Measurements from ENCODE around the gene DRD2. TPM values are rescaled to one million over a fixed set of nuclear protein-coding genes. Genes with fewer than 3 reads are reported as not detected.

Gene DRD2
- total and polyA plus RNA-seq, 4 donors, result 0.69 to 12.0 (median 6.2) TPM

DNA sequence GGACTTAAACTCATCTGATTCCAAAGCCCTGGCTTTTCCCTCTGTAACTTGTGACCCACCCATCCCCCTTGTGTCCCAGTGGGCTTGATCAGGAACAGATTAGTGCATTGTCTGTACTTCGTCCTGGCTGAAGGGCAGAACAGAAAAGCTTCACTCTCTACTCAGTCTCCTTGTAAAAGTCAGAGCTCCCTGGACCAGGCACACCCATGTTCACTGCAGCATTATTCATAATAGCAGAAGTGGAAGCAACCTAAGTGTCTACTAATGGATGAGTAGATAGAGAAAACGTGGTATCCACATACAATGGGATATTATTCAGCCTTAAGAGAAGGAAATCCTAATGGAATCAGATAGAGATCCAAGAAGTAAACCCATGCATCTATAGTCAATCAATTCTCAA, 20.7 kb downstream of the DRD2 start:
- DNase-seq (ENCODE audit: low read depth in 4 of 6, low spot score in 6 of 6), result no peak
- H3K4me1 ChIP-seq (ENCODE audit: control insufficient read depth, insufficient read depth, low read length), result peaks cover 10% of the 10 kb centered on the region
- H3K4me3 ChIP-seq (ENCODE audit: low read depth, low read length), result no peak overlapping the region
- no peak overlapping the region for H3K27ac ChIP-seq (ENCODE audit: low read depth, low read length)
- no peaks in the 10 kb centered on the region for H3K9me3 ChIP-seq (ENCODE audit: control insufficient read depth, insufficient read depth, low read length)
- 60% methylated on average over 1 of the region's 2 CpGs for WGBS (ENCODE audit: insufficient coverage)
- no peaks in the 10 kb centered on the region for H3K36me3 ChIP-seq (ENCODE audit: control insufficient read depth, insufficient read depth, low read length)
- no peaks in the 10 kb centered on the region for H3K27me3 ChIP-seq (ENCODE audit: control insufficient read depth, insufficient read depth, low read length)

DNA sequence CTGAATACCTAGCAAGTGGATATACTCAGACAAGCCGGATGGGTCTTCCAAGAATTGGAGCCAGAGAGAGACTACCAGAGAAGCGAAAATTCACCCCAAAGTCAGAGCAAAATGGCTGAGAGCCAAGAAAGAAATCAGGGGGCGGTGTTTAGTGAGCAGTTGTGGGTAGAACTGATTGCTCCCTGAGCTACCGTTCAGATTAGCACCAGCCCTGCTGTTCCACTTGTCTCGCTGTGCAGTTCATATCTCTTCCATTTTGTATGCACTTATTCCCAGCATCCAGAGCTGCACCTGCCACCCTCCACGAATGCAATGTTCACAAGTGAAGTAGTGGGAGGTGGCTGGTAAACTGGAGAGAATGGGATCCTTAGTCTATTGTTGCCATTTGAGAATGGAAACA, 25.5 kb downstream of the DRD2 start:
- Histone ChIP-seq H3K27me3 (ENCODE audit: control insufficient read depth, insufficient read depth, low read length) (no peaks in the 10 kb centered on the region), H3K4me3 (ENCODE audit: low read depth, low read length) (no peak overlapping the region), H3K4me1 (ENCODE audit: control insufficient read depth, insufficient read depth, low read length) (peaks cover 4% of the 10 kb centered on the region), H3K36me3 (ENCODE audit: control insufficient read depth, insufficient read depth, low read length) (no peaks in the 10 kb centered on the region), H3K27ac (ENCODE audit: low read depth, low read length) (no peak overlapping the region), H3K9me3 (ENCODE audit: control insufficient read depth, insufficient read depth, low read length) (no peaks in the 10 kb centered on the region)
- DNase-seq (ENCODE audit: low read depth in 4 of 6, low spot score in 6 of 6), result peak in 1 of 6 donors; percentile 81
- 69% methylated on average over 2 of the region's 6 CpGs for WGBS (ENCODE audit: insufficient coverage)

DNA sequence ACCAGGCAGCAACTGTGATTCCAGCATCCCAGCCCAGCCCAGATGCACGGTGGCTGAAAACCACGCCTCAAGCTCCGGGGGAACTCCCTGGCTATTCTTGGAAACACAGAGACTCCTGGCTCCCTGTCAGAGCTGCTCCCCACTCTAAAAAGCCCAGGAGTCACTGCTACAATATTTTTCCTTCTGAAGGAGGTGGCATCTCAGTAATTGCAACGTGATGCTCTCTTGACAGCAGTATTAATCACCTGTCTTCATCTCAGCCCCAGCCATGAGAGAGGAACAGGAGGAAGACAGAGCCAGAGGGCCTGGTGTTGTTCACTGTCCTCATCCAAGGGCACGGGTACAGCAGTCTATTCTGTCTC, 26.9 kb downstream of the DRD2 start:
- Histone ChIP-seq H3K4me3 (ENCODE audit: low read depth, low read length) (no peak overlapping the region), H3K27ac (ENCODE audit: low read depth, low read length) (no peak overlapping the region), H3K4me1 (ENCODE audit: control insufficient read depth, insufficient read depth, low read length) (peaks cover 4% of the 10 kb centered on the region), H3K36me3 (ENCODE audit: control insufficient read depth, insufficient read depth, low read length) (no peaks in the 10 kb centered on the region), H3K27me3 (ENCODE audit: control insufficient read depth, insufficient read depth, low read length) (no peaks in the 10 kb centered on the region), H3K9me3 (ENCODE audit: control insufficient read depth, insufficient read depth, low read length) (no peaks in the 10 kb centered on the region)
- WGBS (ENCODE audit: insufficient coverage), result 78% methylated on average over 4 of the region's 5 CpGs
- no peak for DNase-seq (ENCODE audit: low read depth in 4 of 6, low spot score in 6 of 6)

DNA sequence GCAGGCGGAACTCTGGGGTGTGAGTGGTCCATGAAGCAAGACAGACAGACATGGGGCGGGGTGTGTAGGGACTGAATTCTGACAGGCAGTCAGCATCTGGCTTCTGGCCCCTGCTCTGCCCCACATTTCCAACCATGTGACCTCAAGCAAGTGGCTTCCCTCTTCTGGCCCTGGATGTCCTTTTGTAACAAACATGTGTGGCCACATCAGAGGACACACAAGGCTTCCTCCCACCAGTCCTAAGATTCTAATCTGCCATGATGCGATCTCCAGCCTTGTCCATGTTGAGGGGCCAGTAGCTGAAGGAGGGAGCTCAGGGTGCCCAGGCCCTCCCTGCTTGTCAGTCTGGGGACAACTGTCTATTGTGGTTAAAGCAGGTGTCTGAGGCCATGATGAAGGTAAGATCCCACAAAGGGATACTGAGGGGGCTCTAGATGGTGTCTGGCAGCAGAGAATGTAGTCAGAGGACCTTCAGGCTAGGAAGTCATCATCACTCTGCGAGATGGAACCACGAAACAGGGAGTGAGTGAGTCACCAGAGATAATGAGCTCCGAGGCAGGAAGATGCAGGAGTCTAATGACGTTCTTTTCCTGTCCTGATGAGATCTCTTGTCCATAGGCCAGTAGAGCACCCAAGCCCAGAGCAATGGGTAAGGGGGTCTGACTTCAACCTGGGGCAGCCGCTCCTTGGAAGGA, 27.4 kb downstream of the DRD2 start:
- Histone ChIP-seq H3K4me1 (ENCODE audit: control insufficient read depth, insufficient read depth, low read length) (peaks cover 4% of the 10 kb centered on the region), H3K36me3 (ENCODE audit: control insufficient read depth, insufficient read depth, low read length) (no peaks in the 10 kb centered on the region), H3K9me3 (ENCODE audit: control insufficient read depth, insufficient read depth, low read length) (no peaks in the 10 kb centered on the region), H3K4me3 (ENCODE audit: low read depth, low read length) (no peak overlapping the region), H3K27ac (ENCODE audit: low read depth, low read length) (no peak overlapping the region), H3K27me3 (ENCODE audit: control insufficient read depth, insufficient read depth, low read length) (no peaks in the 10 kb centered on the region)
- 88% methylated on average over 8 of the region's 8 CpGs for WGBS (ENCODE audit: insufficient coverage)
- no peak for DNase-seq (ENCODE audit: low read depth in 4 of 6, low spot score in 6 of 6)

DNA sequence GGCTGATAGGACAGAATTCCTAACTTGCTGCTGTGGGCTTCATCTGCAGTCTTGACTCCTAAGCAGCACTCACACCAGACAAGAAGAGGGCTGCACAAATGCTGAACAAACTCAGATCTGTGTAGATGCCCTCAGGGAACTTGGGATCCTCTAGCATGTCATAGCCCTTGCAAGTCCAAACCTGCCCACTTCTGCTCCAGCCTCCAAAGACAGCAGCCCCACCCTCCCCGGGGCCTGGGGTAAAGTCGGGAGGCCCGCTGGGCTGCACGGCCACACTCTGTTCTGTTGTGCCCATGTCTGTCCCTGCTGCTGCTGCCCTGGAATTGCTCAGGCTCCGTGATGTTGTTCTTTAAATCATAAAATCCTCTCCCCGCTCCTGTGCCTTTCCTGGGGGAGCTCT, 28.3 kb downstream of the DRD2 start:
- WGBS (ENCODE audit: insufficient coverage), result 66% methylated on average over 4 of the region's 6 CpGs

DNA sequence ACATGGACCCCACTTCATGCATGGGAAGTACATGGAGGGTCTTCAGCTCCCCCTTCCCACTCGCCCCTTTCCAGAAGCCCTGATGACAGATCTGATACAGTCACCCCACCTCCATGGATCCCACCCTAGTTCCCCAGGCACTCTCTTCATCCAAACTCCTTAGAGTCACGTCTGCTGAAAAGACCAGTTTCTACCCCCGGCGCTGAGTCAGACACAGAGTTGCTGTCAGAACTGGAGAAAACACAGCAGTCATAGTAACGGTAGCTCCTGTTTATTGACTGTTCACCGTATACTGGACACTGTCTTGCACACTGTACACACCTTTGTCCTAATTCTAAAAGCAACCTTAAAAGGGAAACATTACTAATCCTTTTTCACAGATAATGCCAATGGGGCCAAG, 29.1 kb downstream of the DRD2 start:
- no peak overlapping the region for H3K27ac ChIP-seq (ENCODE audit: low read depth, low read length)
- peaks cover 4% of the 10 kb centered on the region for H3K4me1 ChIP-seq (ENCODE audit: control insufficient read depth, insufficient read depth, low read length)
- WGBS (ENCODE audit: insufficient coverage), result 91% methylated on average over 6 of the region's 6 CpGs
- DNase-seq (ENCODE audit: low read depth in 4 of 6, low spot score in 6 of 6), result no peak
- H3K36me3 ChIP-seq (ENCODE audit: control insufficient read depth, insufficient read depth, low read length), result no peaks in the 10 kb centered on the region
- no peaks in the 10 kb centered on the region for H3K27me3 ChIP-seq (ENCODE audit: control insufficient read depth, insufficient read depth, low read length)
- H3K9me3 ChIP-seq (ENCODE audit: control insufficient read depth, insufficient read depth, low read length), result no peaks in the 10 kb centered on the region
- H3K4me3 ChIP-seq (ENCODE audit: low read depth, low read length), result no peak overlapping the region

More for the DNA sequence above, 28.3 kb downstream of the DRD2 start:
- H3K36me3 ChIP-seq (ENCODE audit: control insufficient read depth, insufficient read depth, low read length), result no peaks in the 10 kb centered on the region
- no peak overlapping the region for H3K4me3 ChIP-seq (ENCODE audit: low read depth, low read length)
- no peaks in the 10 kb centered on the region for H3K9me3 ChIP-seq (ENCODE audit: control insufficient read depth, insufficient read depth, low read length)
- H3K27me3 ChIP-seq (ENCODE audit: control insufficient read depth, insufficient read depth, low read length), result no peaks in the 10 kb centered on the region
- H3K27ac ChIP-seq (ENCODE audit: low read depth, low read length), result no peak overlapping the region
- H3K4me1 ChIP-seq (ENCODE audit: control insufficient read depth, insufficient read depth, low read length), result peaks cover 4% of the 10 kb centered on the region
- no peak for DNase-seq (ENCODE audit: low read depth in 4 of 6, low spot score in 6 of 6)

DNA sequence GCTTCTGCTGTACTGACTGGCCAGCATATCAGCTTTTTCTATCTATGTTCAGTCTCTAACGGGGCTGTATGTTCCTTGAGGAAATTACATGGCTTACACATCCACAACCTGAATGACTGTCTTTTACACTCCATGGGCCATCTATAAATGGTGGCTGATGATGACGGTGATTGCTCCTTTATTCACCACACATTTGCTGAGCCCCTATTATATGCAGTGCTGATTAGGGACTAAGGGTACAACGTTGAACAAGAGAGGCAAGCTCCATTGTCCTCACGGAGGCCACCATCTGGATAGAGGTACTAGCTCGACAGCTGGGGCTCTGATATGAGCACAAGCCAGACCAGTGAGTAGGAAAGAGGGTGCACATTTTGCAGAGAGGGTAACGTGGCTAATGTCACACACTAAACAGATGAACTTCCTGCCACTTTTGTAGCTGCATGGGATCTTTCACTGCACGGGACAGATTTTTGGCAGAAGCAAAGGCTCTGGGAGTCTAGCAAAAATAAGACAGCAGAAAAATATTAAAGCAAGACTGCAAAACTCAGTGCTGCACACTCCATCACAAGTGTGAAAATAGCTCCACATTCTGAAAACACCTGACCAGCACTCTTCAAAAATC, 30.6 kb downstream of the DRD2 start:
- peak in 2 of 6 donors; percentile 10 to 24 for DNase-seq (ENCODE audit: low read depth in 4 of 6, low spot score in 6 of 6)
- WGBS (ENCODE audit: insufficient coverage), result 32% methylated on average over 5 of the region's 7 CpGs

DNA sequence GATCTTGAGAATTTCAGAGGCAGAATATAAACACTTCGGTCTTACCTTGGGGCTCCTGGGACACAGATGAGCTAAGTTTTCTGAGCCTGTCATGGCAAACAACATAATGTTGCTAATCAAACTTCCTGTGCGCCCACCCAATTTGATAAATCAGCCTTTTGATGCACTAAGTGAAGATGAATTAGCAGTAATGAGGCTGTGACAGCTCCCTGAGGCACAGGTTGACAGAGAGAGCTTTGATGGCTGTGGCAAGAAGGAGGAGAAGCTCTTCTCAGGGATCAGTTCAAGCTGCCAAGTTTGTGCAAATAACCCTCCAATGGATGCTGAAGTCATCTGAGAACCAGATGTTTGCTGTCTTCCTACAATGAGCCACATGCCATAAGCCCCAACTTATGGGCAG, 34.4 kb downstream of the DRD2 start:
- DNase-seq (ENCODE audit: low read depth in 4 of 6, low spot score in 6 of 6), result no peak
- H3K4me3 ChIP-seq (ENCODE audit: low read depth, low read length), result no peak overlapping the region
- no peaks in the 10 kb centered on the region for H3K27me3 ChIP-seq (ENCODE audit: control insufficient read depth, insufficient read depth, low read length)
- no peaks in the 10 kb centered on the region for H3K36me3 ChIP-seq (ENCODE audit: control insufficient read depth, insufficient read depth, low read length)
- 80% methylated on average over 2 of the region's 2 CpGs for WGBS (ENCODE audit: insufficient coverage)
- no peaks in the 10 kb centered on the region for H3K4me1 ChIP-seq (ENCODE audit: control insufficient read depth, insufficient read depth, low read length)
- H3K9me3 ChIP-seq (ENCODE audit: control insufficient read depth, insufficient read depth, low read length), result no peaks in the 10 kb centered on the region
- H3K27ac ChIP-seq (ENCODE audit: low read depth, low read length), result no peak overlapping the region

More for the DNA sequence above, 30.6 kb downstream of the DRD2 start:
- Histone ChIP-seq H3K36me3 (ENCODE audit: control insufficient read depth, insufficient read depth, low read length) (no peaks in the 10 kb centered on the region), H3K9me3 (ENCODE audit: control insufficient read depth, insufficient read depth, low read length) (no peaks in the 10 kb centered on the region), H3K27me3 (ENCODE audit: control insufficient read depth, insufficient read depth, low read length) (no peaks in the 10 kb centered on the region), H3K4me1 (ENCODE audit: control insufficient read depth, insufficient read depth, low read length) (peaks cover 4% of the 10 kb centered on the region), H3K27ac (ENCODE audit: low read depth, low read length) (no peak overlapping the region), H3K4me3 (ENCODE audit: low read depth, low read length) (no peak overlapping the region)

DNA sequence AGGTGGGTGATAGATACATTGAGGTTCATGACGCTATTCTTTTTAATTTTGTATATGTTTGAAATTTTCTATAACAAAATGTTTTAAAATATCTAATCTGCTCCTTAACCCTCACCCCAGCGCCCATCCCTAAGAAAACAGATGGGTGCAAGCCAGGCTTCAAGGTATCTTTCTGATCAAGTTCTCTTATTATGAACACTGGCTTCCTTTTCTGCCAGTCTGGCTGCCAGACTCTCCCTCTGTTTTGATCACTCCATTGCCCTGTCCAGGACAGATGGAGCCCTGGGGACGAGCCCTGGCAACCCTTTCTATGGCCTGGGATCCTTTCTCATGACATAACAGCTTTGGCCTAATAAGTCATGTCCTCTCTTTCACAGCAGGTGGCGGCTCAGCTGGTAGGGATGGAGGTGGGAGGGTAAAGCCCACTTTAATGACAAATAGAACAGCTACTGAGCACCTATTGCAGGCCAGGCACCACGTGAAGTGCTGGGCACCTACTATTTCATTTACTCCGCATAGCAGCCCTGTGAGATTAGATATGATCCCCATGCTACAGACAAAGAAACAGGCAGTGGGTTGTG, 38.4 kb downstream of the DRD2 start:
- no peaks in the 10 kb centered on the region for H3K9me3 ChIP-seq (ENCODE audit: control insufficient read depth, insufficient read depth, low read length)
- peak in 1 of 6 donors; percentile 9 for DNase-seq (ENCODE audit: low read depth in 4 of 6, low spot score in 6 of 6)
- no peaks in the 10 kb centered on the region for H3K36me3 ChIP-seq (ENCODE audit: control insufficient read depth, insufficient read depth, low read length)
- no peaks in the 10 kb centered on the region for H3K4me1 ChIP-seq (ENCODE audit: control insufficient read depth, insufficient read depth, low read length)
- no peak overlapping the region for H3K27ac ChIP-seq (ENCODE audit: low read depth, low read length)
- no CpG with 5 or more reads among the region's 6 CpGs for WGBS (ENCODE audit: insufficient coverage)
- H3K27me3 ChIP-seq (ENCODE audit: control insufficient read depth, insufficient read depth, low read length), result no peaks in the 10 kb centered on the region
- H3K4me3 ChIP-seq (ENCODE audit: low read depth, low read length), result no peak overlapping the region

All from spinal cord (tissue), 10 donors.